Esophagus muscularis mucosa (tissue), 4 donors: ENCODE data around the gene GRID1.

Experiments
- EP300 ChIP-seq: sonication (generic); formaldehyde crosslinking; IDR thresholded peaks from one replicate; pipeline ENCODE4 v1.6.1; 2017; ENCODE audit warnings: antibody characterized with exemption
- POLR2A ChIP-seq: fragments of 450-650 bp; IDR thresholded peaks from one replicate; pipeline ENCODE4 v1.6.1; 2017; ENCODE audit warnings: antibody characterized with exemption, moderate library complexity, mild to moderate bottlenecking, low read depth
- POLR2AphosphoS5 ChIP-seq, 2 donors: sonication (generic); formaldehyde crosslinking; IDR thresholded peaks; one replicate each; pipeline ENCODE4 v1.6.1; 2017; ENCODE audit warnings: antibody characterized with exemption in 2 of 2
- TF ChIP-seq, protein P1 (sequence below), 3 experiments: fragments of 200-600 bp in 2 of 3; fragments of 450-650 bp in 1 of 3; sonication (generic) in 2 of 3; IDR thresholded peaks; one replicate each; pipeline ENCODE4 v1.5.1; 2017 to 2019; ENCODE audit warnings: antibody characterized with exemption in 3 of 3, mild to moderate bottlenecking in 2 of 3, moderate library complexity in 1 of 3

DNA sequence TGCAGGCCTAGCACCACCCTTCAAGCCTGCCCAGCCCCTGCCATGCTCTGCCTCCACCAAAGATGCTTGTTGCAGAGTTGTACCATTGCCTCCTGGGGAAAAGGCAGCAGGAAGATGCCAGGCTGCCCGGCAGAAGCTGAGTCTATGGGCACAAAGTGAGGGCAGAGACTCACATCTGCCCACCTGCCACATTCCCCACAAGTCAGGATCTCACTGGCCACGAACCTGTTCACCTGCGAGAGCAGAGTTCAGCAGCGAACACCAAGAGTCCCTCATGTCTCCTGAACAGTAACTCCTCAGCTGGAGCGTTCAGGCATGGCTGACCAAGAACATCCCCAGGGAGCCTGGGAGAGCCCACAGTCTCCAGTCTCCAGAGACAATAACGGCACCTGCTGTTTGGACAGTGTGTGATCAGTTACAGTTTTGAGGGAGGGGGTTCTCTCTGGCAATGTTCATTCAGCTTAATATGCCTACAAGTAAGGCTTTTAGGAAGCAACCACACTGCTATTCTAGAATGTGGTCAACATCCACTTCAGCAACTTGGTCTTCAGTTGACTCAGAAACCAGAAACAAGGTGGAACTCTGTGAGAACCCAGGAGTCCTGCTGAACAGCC is 78.5 kb downstream of the GRID1 start:
- no peak for TF ChIP-seq EP300
- TF ChIP-seq, protein P1, sequence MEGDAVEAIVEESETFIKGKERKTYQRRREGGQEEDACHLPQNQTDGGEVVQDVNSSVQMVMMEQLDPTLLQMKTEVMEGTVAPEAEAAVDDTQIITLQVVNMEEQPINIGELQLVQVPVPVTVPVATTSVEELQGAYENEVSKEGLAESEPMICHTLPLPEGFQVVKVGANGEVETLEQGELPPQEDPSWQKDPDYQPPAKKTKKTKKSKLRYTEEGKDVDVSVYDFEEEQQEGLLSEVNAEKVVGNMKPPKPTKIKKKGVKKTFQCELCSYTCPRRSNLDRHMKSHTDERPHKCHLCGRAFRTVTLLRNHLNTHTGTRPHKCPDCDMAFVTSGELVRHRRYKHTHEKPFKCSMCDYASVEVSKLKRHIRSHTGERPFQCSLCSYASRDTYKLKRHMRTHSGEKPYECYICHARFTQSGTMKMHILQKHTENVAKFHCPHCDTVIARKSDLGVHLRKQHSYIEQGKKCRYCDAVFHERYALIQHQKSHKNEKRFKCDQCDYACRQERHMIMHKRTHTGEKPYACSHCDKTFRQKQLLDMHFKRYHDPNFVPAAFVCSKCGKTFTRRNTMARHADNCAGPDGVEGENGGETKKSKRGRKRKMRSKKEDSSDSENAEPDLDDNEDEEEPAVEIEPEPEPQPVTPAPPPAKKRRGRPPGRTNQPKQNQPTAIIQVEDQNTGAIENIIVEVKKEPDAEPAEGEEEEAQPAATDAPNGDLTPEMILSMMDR (IDR thresholded peaks at IDR 0.05), result no peak
- no peak for TF ChIP-seq POLR2A
- no peak for TF ChIP-seq POLR2AphosphoS5 (IDR thresholded peaks at IDR 0.05)
